DOHH2 (cell line): Measurements from ENCODE around the gene MLST8.

Source experiments
- EZH2phosphoT487 ChIP-seq: fragments of 200-600 bp; sonication (generic); IDR thresholded peaks from 2 replicates; pipeline ENCODE4 v1.6.1; 2017; ENCODE audit warnings: borderline replicate concordance, mild to moderate bottlenecking, antibody characterized with exemption, low read length, moderate library complexity, mixed read lengths
- TF ChIP-seq, protein P1 (sequence below): fragments of 200-600 bp; sonication (generic); IDR thresholded peaks from one replicate; pipeline ENCODE4 v1.5.1; 2014; ENCODE audit warnings: antibody characterized with exemption, mild to moderate bottlenecking, low read depth, low read length; ENCODE audit not compliant: poor library complexity, severe bottlenecking

DNA sequence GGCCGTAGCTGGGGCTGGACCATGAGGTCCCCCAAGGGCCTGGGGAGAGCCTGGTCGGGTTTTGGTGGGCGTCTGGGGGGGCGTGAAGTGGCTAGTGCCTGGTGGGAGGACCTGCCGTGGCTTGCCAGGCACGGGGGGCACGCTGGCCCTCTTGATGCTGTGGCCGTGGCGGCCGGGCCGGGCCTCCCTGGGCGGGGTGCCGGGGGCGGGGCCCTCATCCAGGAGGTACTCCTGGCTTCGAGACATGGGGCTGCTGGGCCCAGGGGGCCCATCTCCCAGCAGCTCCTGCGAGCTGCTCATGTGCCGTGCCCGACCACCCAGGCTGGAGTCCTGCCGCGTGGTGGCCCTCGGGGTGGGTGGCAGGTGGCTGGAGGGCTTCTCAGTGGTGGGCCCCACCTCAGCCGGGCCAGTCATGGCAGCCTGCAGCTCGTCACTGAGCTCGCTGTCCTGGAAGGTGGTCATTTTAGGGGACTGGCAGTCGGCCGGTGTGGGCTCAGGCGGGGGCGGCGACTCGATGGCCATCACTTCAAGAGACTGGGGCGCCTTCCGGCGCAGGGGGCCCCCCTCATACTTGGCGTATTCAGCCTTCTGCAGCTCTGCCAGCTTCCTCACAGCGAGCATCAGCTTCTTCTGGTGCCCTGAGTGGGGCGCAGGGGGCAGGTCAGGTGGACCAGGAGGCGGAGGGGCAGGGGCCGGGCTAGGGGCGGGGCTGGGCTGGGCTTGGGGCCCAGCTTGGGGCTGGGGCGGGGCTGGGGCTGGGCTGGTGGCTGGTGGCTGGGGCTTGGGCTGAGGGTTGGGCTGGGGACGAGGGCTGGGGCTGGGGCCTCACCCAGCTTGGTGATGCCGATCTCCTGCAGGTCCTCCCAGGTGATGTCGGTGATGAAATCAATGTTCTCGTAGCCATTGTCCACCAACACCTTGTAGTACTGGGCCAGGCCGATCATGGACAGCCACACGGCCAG lies 24.0 kb upstream of the MLST8 start:
- TF ChIP-seq, protein P1, sequence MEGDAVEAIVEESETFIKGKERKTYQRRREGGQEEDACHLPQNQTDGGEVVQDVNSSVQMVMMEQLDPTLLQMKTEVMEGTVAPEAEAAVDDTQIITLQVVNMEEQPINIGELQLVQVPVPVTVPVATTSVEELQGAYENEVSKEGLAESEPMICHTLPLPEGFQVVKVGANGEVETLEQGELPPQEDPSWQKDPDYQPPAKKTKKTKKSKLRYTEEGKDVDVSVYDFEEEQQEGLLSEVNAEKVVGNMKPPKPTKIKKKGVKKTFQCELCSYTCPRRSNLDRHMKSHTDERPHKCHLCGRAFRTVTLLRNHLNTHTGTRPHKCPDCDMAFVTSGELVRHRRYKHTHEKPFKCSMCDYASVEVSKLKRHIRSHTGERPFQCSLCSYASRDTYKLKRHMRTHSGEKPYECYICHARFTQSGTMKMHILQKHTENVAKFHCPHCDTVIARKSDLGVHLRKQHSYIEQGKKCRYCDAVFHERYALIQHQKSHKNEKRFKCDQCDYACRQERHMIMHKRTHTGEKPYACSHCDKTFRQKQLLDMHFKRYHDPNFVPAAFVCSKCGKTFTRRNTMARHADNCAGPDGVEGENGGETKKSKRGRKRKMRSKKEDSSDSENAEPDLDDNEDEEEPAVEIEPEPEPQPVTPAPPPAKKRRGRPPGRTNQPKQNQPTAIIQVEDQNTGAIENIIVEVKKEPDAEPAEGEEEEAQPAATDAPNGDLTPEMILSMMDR: no peak
- TF ChIP-seq EZH2phosphoT487: no peak
